SU-DHL-6 (cell line): Measurements from ENCODE around the gene MCTP1.

ENCODE experiments used
- EZH2phosphoT487 ChIP-seq: fragments of 200-600 bp; sonication (generic), shearing (Covaris generic); conservative IDR thresholded peaks from 2 replicates; pipeline ENCODE4 v1.6.1; 2018; ENCODE audit warnings: mild to moderate bottlenecking, antibody characterized with exemption, low read length, moderate library complexity, mixed read lengths
- TF ChIP-seq, protein P1 (sequence below): fragments of 200-600 bp; sonication (generic); IDR thresholded peaks from one replicate; pipeline ENCODE4 v1.5.1; 2017; ENCODE audit warnings: antibody characterized with exemption, mild to moderate bottlenecking, low read length, moderate library complexity; ENCODE audit not compliant: insufficient read depth, poor library complexity, severe bottlenecking

DNA sequence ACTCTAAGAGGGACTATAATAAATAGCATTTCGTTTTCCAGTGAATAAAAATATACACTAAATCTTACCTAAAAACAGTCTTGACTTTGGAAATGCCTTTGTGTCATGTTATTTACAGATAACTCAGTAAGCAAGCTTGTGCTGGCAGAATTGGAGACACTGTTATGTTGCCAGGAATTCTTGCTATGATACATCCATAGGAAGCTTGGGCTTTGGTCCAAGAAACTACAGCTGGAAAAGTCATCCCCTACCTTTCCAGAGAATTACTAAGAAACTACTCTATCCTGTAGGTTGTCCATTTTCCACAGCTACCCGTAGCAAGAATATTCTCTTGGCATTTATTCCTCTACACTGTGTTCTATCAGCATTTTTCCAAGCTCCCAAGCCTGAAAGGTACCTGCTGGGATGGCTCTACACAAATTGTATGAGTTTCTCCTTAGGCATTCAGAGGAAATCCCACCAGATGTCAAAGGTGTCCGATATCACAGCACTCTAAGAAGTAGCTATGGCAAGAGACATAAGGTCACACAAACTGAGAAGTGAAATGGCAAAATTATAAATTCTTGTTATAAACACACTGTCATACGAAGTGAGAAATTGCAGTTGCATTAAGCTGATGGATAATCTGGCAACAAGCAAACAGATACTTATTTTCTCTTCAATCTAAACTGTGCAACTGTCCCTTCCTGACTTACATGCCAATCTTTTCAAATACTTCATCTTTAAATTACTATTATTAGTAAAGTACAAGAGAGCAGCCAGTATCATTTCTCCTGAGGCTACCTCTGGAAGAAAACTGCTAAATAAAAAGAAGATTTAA, 68.5 kb downstream of the MCTP1 start:
- TF ChIP-seq, protein P1, sequence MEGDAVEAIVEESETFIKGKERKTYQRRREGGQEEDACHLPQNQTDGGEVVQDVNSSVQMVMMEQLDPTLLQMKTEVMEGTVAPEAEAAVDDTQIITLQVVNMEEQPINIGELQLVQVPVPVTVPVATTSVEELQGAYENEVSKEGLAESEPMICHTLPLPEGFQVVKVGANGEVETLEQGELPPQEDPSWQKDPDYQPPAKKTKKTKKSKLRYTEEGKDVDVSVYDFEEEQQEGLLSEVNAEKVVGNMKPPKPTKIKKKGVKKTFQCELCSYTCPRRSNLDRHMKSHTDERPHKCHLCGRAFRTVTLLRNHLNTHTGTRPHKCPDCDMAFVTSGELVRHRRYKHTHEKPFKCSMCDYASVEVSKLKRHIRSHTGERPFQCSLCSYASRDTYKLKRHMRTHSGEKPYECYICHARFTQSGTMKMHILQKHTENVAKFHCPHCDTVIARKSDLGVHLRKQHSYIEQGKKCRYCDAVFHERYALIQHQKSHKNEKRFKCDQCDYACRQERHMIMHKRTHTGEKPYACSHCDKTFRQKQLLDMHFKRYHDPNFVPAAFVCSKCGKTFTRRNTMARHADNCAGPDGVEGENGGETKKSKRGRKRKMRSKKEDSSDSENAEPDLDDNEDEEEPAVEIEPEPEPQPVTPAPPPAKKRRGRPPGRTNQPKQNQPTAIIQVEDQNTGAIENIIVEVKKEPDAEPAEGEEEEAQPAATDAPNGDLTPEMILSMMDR, result no peak
- no peak for TF ChIP-seq EZH2phosphoT487
